ENCODE data around the gene SEPTIN6. TPM values are rescaled to one million over a fixed set of nuclear protein-coding genes. Genes with fewer than 3 reads are reported as not detected.
A peak's percentile ranks its signal among the peaks of the same experiment; 100 is the strongest.

The SEPTIN6 gene
- total and polyA plus RNA-seq, 2 of the 13 experiments (the other 11 are each of a cell fraction or from before 2014, with no cell fraction given), result 21.7 to 38.3 TPM

DNA sequence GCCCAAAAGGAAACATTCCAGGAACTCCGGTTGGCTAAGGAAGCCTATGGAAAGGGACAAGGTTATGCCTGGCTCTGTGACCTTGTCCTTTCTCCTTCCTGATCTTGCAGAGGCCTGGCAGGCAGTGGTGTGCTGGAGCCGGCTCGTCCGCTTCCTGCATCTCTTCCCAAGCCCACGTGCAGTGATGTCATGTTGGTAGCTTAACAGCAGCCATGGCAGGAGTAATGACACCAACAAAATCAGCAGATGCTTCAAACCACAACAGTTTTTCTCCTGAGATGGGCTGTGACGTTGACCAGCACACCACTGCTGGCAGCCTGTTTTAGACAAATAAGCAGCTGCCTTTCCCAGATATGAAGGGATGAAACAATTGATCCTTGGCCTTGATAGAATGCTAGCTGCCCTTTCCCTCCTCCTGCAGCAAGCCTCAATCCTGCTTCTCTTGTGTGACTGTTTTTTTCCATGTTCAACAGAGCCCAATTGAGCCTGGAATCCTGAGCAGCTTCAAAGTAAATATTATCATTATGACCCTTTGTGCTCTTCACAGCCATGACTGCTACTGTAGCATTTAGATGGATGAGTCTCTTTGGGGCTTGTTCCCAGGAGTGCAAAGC lies 23.4 kb downstream of the SEPTIN6 start (continued):
- TF ChIP-seq BATF2 (CRISPR knock-in tag; IDR thresholded peaks at IDR 0.05) (no peak), GFI1 (CRISPR knock-in tag; IDR thresholded peaks at IDR 0.05; ENCODE audit: borderline replicate concordance) (no peak), SIX4 (CRISPR knock-in tag; IDR thresholded peaks at IDR 0.05) (no peak), ZNF709 (CRISPR knock-in tag; IDR thresholded peaks at IDR 0.05) (no peak), ZNF615 (CRISPR knock-in tag; IDR thresholded peaks at IDR 0.05; ENCODE audit: borderline replicate concordance) (no peak), ZNF605 (CRISPR knock-in tag; IDR thresholded peaks at IDR 0.05) (no peak), ZFAT (CRISPR knock-in tag; conservative IDR thresholded peaks at IDR 0.05) (no peak), MZF1 (CRISPR knock-in tag; IDR thresholded peaks at IDR 0.05; ENCODE audit: borderline replicate concordance) (no peak), ZBTB7A (CRISPR knock-in tag; IDR thresholded peaks at IDR 0.05) (no peak), RBM39 (IDR thresholded peaks at IDR 0.05; ENCODE audit: low read depth, low read length, poor library complexity, severe bottlenecking) (no peak), ZNF720 (CRISPR knock-in tag; IDR thresholded peaks at IDR 0.05) (no peak), ZNF841 (CRISPR knock-in tag; IDR thresholded peaks at IDR 0.05; ENCODE audit: borderline replicate concordance) (no peak), ZNF557 (CRISPR knock-in tag; IDR thresholded peaks at IDR 0.05) (no peak), SIN3A (IDR thresholded peaks at IDR 0.05; ENCODE audit: borderline replicate concordance, low read depth, low read length) (no peak), DNMT1 (CRISPR knock-in tag; IDR thresholded peaks at IDR 0.05) (no peak), CREB1 (IDR thresholded peaks at IDR 0.05) (0 out of 2 replicates have a peak, but pooled peaks have one; percentile 8), CREB1 (CRISPR knock-in tag; IDR thresholded peaks at IDR 0.05) (no peak), ZNF276 (CRISPR knock-in tag; IDR thresholded peaks at IDR 0.05; ENCODE audit: low read depth) (no peak), NFIB (CRISPR knock-in tag; IDR thresholded peaks at IDR 0.05; ENCODE audit: borderline replicate concordance) (no peak), SKIL (CRISPR knock-in tag; IDR thresholded peaks at IDR 0.05; ENCODE audit: borderline replicate concordance) (no peak), POGZ (CRISPR knock-in tag; IDR thresholded peaks at IDR 0.05) (no peak), ZBTB7B (CRISPR knock-in tag; IDR thresholded peaks at IDR 0.05) (no peak), CCDC6 (CRISPR knock-in tag; IDR thresholded peaks at IDR 0.05) (no peak), ZNF451 (CRISPR knock-in tag; IDR thresholded peaks at IDR 0.05) (no peak)
- TF ChIP-seq, protein P1, sequence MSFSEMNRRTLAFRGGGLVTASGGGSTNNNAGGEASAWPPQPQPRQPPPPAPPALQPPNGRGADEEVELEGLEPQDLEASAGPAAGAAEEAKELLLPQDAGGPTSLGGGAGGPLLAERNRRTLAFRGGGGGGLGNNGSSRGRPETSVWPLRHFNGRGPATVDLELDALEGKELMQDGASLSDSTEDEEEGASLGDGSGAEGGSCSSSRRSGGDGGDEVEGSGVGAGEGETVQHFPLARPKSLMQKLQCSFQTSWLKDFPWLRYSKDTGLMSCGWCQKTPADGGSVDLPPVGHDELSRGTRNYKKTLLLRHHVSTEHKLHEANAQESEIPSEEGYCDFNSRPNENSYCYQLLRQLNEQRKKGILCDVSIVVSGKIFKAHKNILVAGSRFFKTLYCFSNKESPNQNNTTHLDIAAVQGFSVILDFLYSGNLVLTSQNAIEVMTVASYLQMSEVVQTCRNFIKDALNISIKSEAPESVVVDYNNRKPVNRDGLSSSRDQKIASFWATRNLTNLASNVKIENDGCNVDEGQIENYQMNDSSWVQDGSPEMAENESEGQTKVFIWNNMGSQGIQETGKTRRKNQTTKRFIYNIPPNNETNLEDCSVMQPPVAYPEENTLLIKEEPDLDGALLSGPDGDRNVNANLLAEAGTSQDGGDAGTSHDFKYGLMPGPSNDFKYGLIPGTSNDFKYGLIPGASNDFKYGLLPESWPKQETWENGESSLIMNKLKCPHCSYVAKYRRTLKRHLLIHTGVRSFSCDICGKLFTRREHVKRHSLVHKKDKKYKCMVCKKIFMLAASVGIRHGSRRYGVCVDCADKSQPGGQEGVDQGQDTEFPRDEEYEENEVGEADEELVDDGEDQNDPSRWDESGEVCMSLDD (CRISPR knock-in tag; IDR thresholded peaks at IDR 0.05; ENCODE audit: borderline replicate concordance), result no peak

Data from HepG2 (cell line).